Choroid plexus epithelial cell (primary cell): Measurements from ENCODE around the gene TSPAN31.

Experiments used
- DNase-seq: peaks from one replicate; pipeline ENCODE4 v3.0.0-alpha.2; 2010; ENCODE audit warnings: low read depth
- H3K4me3 ChIP-seq: 2 replicates; pipeline ENCODE4 v1.5.1; 2011; ENCODE audit warnings: low read depth, mild to moderate bottlenecking, control low read depth, low read length, moderate library complexity
- TF ChIP-seq, protein P1 (sequence below): conservative IDR thresholded peaks from 2 replicates; pipeline ENCODE4 v1.5.1; 2011; ENCODE audit warnings: low read depth, mild to moderate bottlenecking, control low read depth, inconsistent platforms, low read length, moderate library complexity

The TSPAN31 gene

DNA sequence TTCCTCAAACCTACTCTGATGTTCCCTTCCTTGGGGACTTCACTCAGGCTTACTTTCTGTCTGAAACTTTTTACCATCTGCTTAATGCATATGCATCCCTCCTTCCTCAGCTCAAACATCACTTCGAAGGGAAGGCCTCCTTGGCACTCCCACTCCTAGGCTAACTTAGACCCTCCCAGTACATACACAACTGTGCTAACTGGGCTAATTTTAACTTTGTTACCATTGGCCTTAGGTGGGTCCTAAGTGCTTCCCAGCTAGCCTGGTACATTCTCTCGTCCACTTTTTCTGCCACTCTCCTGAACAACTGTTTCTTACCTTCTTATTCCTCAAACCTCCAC, 31.4 kb downstream of the TSPAN31 start:
- TF ChIP-seq, protein P1, sequence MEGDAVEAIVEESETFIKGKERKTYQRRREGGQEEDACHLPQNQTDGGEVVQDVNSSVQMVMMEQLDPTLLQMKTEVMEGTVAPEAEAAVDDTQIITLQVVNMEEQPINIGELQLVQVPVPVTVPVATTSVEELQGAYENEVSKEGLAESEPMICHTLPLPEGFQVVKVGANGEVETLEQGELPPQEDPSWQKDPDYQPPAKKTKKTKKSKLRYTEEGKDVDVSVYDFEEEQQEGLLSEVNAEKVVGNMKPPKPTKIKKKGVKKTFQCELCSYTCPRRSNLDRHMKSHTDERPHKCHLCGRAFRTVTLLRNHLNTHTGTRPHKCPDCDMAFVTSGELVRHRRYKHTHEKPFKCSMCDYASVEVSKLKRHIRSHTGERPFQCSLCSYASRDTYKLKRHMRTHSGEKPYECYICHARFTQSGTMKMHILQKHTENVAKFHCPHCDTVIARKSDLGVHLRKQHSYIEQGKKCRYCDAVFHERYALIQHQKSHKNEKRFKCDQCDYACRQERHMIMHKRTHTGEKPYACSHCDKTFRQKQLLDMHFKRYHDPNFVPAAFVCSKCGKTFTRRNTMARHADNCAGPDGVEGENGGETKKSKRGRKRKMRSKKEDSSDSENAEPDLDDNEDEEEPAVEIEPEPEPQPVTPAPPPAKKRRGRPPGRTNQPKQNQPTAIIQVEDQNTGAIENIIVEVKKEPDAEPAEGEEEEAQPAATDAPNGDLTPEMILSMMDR, result no peak

DNA sequence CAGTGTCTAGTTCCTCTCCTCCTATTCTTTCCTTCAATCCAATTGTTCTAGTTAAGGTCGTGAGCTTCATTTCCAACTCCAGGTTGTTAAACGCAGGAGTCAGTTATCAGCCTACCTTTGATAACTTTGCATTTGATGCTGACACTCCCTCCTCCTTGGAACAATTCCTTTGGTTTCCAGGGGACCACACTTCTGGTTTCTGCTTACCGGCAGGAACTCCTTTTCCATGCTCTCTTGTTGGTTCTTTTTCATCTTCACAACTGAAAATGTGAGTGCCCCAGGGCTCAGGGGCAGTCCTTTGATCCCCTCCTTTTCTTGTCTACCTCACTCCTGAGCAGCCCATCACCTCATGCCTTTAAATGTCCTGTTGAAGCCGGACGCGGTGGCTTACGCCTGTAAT, 32.5 kb downstream of the TSPAN31 start:
- TF ChIP-seq, protein P1, result no peak
- DNase-seq, result no peak
- H3K4me3 ChIP-seq, result no peak overlapping the region

More for the DNA sequence above, 31.4 kb downstream of the TSPAN31 start:
- no peak for DNase-seq
- H3K4me3 ChIP-seq, result no peak overlapping the region

DNA sequence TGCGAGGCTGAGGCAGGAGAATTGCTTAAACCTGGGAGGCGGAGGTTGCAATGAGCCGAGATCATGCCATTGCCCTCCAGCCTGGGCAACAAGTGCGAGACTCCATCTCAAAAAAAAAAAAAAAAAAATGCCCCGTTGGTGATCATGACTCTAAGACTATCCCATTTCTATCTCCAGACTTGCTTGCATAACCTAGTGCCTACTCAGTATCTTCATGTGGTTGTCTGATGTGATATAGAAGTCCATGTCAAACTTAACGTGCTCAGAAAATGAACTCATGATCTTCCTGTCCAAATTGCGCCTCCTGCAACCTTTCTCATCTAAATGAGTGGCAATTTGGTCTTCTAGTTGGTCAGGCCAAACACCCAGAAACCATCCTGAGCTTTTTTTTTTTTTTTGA, 33.1 kb downstream of the TSPAN31 start:
- TF ChIP-seq, protein P1, result no peak
- no peak for DNase-seq
- H3K4me3 ChIP-seq, result no peak overlapping the region

DNA sequence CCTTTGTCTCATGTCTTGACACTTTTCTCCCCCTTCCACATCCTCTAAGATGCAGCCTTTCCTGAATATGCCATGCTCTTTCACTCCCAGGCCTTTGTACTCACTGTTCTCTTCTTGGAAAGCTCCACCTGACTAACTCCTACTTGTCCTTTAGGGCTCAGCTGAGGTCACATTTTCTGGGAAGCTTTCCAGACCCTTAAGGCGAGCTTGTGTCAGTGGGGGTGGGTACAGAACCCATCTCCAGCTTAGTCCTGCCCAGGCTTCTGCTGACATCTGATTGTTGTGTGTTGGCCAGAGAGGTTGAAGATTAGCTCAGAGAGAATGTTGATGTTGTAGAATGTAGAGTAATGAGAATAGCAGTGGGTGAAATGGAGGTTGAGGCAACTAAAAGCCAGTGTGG, 34.9 kb downstream of the TSPAN31 start:
- no peak overlapping the region for H3K4me3 ChIP-seq
- TF ChIP-seq, protein P1, result no peak
- DNase-seq, result no peak

DNA sequence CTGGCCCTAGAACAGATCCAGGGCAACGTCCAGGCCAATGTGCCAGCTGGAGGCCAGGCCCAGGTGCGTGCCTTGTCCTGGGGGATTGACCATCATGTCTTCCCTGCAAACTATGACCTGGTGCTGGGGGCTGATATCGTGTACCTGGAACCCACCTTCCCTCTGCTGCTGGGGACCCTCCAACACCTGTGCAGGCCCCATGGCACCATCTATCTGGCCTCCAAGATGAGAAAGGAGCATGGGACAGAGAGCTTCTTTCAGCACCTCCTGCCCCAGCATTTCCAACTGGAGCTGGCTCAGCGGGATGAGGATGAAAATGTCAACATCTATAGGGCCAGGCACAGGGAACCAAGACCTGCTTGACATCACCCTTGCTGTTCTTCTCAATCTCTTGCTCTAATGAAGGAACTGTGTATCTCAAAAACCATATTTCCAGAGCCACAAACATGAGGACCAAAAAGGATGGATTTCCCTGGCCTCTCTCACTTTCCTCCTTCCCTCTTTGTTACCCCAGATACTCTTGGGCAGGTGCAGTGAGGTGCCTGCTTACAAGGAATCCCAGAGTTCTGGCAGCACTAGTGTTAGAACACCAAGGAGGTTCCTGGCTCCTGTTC, 35.6 kb downstream of the TSPAN31 start:
- TF ChIP-seq, protein P1, result no peak
- no peak for DNase-seq
- H3K4me3 ChIP-seq, result no peak overlapping the region

- DNase-seq, result no peak
- TF ChIP-seq, protein P1, result no peak
- no peak overlapping the region for H3K4me3 ChIP-seq
These were observed 36.4 kb downstream of the TSPAN31 start for GRCh38 chr12:57781244-57781643.

DNA sequence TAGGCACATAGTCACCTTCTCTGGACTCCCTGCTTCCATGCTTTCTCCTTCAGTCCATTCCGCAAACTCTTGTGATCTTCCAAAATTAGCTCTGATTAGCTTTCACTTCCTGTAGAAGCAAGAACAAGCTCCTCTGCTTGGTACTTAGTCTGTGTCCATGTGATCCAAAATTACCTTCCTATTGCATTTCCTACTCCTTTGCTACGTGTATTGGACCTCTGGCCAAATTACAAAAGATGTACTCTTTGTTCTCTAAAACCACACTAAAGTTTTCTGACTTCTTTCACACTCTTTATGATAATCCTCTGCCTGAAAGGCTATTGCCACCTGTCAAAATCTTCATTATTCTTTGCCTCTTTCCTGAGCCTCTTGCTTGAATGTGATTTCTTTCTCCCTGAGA, 37.0 kb downstream of the TSPAN31 start:
- TF ChIP-seq, protein P1, result no peak
- no peak overlapping the region for H3K4me3 ChIP-seq
- no peak for DNase-seq
